Activated T-cell treated with anti-CD3 and anti-CD28 coated beads, Interleukin-2, amount 50 U/mL, for 72 hours (primary cell): ENCODE results near the gene NKD1. TPM values are rescaled to one million over a fixed set of nuclear protein-coding genes. Genes with fewer than 3 reads are reported as not detected.

ENCODE experiments used
- ATAC-seq, 2 donors: fragments of 150-1000 bp; cut with Tn5 transposase; replicated peaks in 1 of 2; 2 replicates each; pipeline ENCODE4 v1.10.0; 2021; ENCODE audit warnings: moderate library complexity in 2 of 2, mild to moderate bottlenecking in 1 of 2
- DNase-seq, 2 donors: peaks; one replicate each; pipeline ENCODE4 v3.0.0; 2021 to 2022; ENCODE audit warnings: mixed read lengths in 1 of 2
- H3K27ac Mint-ChIP-seq: one replicate; pipeline ENCODE4 v1.8.0; 2022; ENCODE audit warnings: mild to moderate bottlenecking, moderate library complexity, mixed read lengths
- H3K27me3 Mint-ChIP-seq: one replicate; pipeline ENCODE4 v1.8.0; 2022; ENCODE audit warnings: low read depth, mixed read lengths
- H3K36me3 Mint-ChIP-seq, 2 donors: one replicate each; pipeline ENCODE4 v1.8.0; 2022; ENCODE audit warnings: mixed read lengths in 2 of 2, mild to moderate bottlenecking in 1 of 2; ENCODE audit not compliant: insufficient read depth in 2 of 2
- H3K4me1 Mint-ChIP-seq: one replicate; pipeline ENCODE4 v1.8.0; 2022; ENCODE audit warnings: low read depth, mixed read lengths
- H3K4me3 Mint-ChIP-seq, 2 donors: one replicate each; pipeline ENCODE4 v1.8.0; 2022; ENCODE audit warnings: mild to moderate bottlenecking in 2 of 2, mixed read lengths in 2 of 2, moderate library complexity in 2 of 2
- H3K9me3 Mint-ChIP-seq, 2 donors: one replicate each; pipeline ENCODE4 v1.8.0; 2022; ENCODE audit warnings: mixed read lengths in 2 of 2
- total RNA-seq, 2 donors: library from RNA; stranded (reverse); gene quantifications; one replicate each; pipeline ENCODE4 v1.2.3, GENCODE V29; 2022

Gene NKD1
- total RNA-seq, 2 donors from 2014 or later = 0.96 to 2.4 TPM

- no peaks in the 10 kb centered on the region for H3K4me1 Mint-ChIP-seq
- H3K27ac Mint-ChIP-seq = no peak overlapping the region
- no peaks in the 10 kb centered on the region for H3K27me3 Mint-ChIP-seq
- no peak for ATAC-seq
- H3K4me3 Mint-ChIP-seq = no peak overlapping the region
- no peaks in the 10 kb centered on the region for H3K9me3 Mint-ChIP-seq
- no peaks in the 10 kb centered on the region for H3K36me3 Mint-ChIP-seq
- DNase-seq = no peak
These were observed 40.8 kb upstream of the NKD1 start for GRCh38 chr16:50507397-50507796.

GRCh38 chr16:50509521-50510341, 38.5 kb upstream of the NKD1 start:
- no peak for ATAC-seq
- Mint-ChIP-seq H3K36me3 (no peaks in the 10 kb centered on the region), H3K4me3 (no peak overlapping the region), H3K4me1 (no peaks in the 10 kb centered on the region), H3K27me3 (no peaks in the 10 kb centered on the region), H3K27ac (no peak overlapping the region), H3K9me3 (no peaks in the 10 kb centered on the region)
- peak; percentile 45 to 60 for DNase-seq

- no peak for ATAC-seq
- H3K27me3 Mint-ChIP-seq = no peaks in the 10 kb centered on the region
- H3K4me3 Mint-ChIP-seq = no peak overlapping the region
- no peak for DNase-seq
- H3K9me3 Mint-ChIP-seq = peaks cover 4 to 13% of the 10 kb centered on the region in 2 donors
- no peaks in the 10 kb centered on the region for H3K4me1 Mint-ChIP-seq
- H3K36me3 Mint-ChIP-seq = peaks cover 3 to 9% of the 10 kb centered on the region in 2 donors
- H3K27ac Mint-ChIP-seq = no peak overlapping the region
These were observed 33.0 kb upstream of the NKD1 start for GRCh38 chr16:50515218-50515617.

- Mint-ChIP-seq H3K36me3 (peaks cover 3 to 9% of the 10 kb centered on the region in 2 donors), H3K4me1 (no peaks in the 10 kb centered on the region), H3K9me3 (peaks cover 4 to 13% of the 10 kb centered on the region in 2 donors), H3K27ac (no peak overlapping the region), H3K27me3 (no peaks in the 10 kb centered on the region), H3K4me3 (no peak overlapping the region)
- ATAC-seq (no peak), DNase-seq (no peak)
These were observed 31.8 kb upstream of the NKD1 start for GRCh38 chr16:50516401-50516800.

- Mint-ChIP-seq H3K9me3 (peaks cover 4 to 13% of the 10 kb centered on the region in 2 donors), H3K27me3 (no peaks in the 10 kb centered on the region), H3K27ac (no peak overlapping the region), H3K36me3 (peaks cover 3 to 9% of the 10 kb centered on the region in 2 donors), H3K4me1 (no peaks in the 10 kb centered on the region), H3K4me3 (no peak overlapping the region)
- ATAC-seq (no peak), DNase-seq (no peak)
These were observed 31.3 kb upstream of the NKD1 start for GRCh38 chr16:50516890-50517289.

- H3K27me3 Mint-ChIP-seq = peaks cover 2% of the 10 kb centered on the region
- peaks cover 3 to 9% of the 10 kb centered on the region in 2 donors for H3K36me3 Mint-ChIP-seq
- H3K4me3 Mint-ChIP-seq = no peak overlapping the region
- no peaks in the 10 kb centered on the region for H3K4me1 Mint-ChIP-seq
- H3K9me3 Mint-ChIP-seq = peaks cover 4 to 13% of the 10 kb centered on the region in 2 donors
- DNase-seq (no peak), ATAC-seq (no peak)
- H3K27ac Mint-ChIP-seq = no peak overlapping the region
These were observed 30.5 kb upstream of the NKD1 start for GRCh38 chr16:50517450-50518252.

GRCh38 chr16:50519001-50519400, 29.2 kb upstream of the NKD1 start:
- Mint-ChIP-seq H3K27ac (no peak overlapping the region), H3K27me3 (peaks cover 6% of the 10 kb centered on the region), H3K36me3 (peaks cover 3 to 9% of the 10 kb centered on the region in 2 donors), H3K4me1 (no peaks in the 10 kb centered on the region), H3K4me3 (no peak overlapping the region), H3K9me3 (peaks cover 4 to 13% of the 10 kb centered on the region in 2 donors)
- DNase-seq = no peak
- no peak for ATAC-seq

- H3K27ac Mint-ChIP-seq = no peak overlapping the region
- no peak for DNase-seq
- peaks cover 4 to 13% of the 10 kb centered on the region in 2 donors for H3K9me3 Mint-ChIP-seq
- H3K27me3 Mint-ChIP-seq = peaks cover 6% of the 10 kb centered on the region
- ATAC-seq = no peak
- no peak overlapping the region for H3K4me3 Mint-ChIP-seq
- peaks cover 3 to 9% of the 10 kb centered on the region in 2 donors for H3K36me3 Mint-ChIP-seq
- H3K4me1 Mint-ChIP-seq = no peaks in the 10 kb centered on the region
These were observed 28.6 kb upstream of the NKD1 start for GRCh38 chr16:50519602-50520001.

GRCh38 chr16:50520451-50521245, 27.5 kb upstream of the NKD1 start:
- DNase-seq (no peak), ATAC-seq (no peak)
- H3K9me3 Mint-ChIP-seq = peaks cover 4 to 8% of the 10 kb centered on the region in 2 donors
- H3K36me3 Mint-ChIP-seq = peaks cover 3 to 9% of the 10 kb centered on the region in 2 donors
- H3K27ac Mint-ChIP-seq = peak overlapping the region; percentile 15
- H3K4me3 Mint-ChIP-seq = no peak overlapping the region
- peaks cover 6% of the 10 kb centered on the region for H3K27me3 Mint-ChIP-seq
- H3K4me1 Mint-ChIP-seq = no peaks in the 10 kb centered on the region

- ATAC-seq (no peak), DNase-seq (no peak)
- peaks cover 3 to 7% of the 10 kb centered on the region in 2 donors for H3K36me3 Mint-ChIP-seq
- peaks cover 3 to 5% of the 10 kb centered on the region in 2 donors for H3K9me3 Mint-ChIP-seq
- H3K4me3 Mint-ChIP-seq = no peak overlapping the region
- no peaks in the 10 kb centered on the region for H3K4me1 Mint-ChIP-seq
- peaks cover 6% of the 10 kb centered on the region for H3K27me3 Mint-ChIP-seq
- H3K27ac Mint-ChIP-seq = peak overlapping the region; percentile 15
These were observed 26.8 kb upstream of the NKD1 start for GRCh38 chr16:50521246-50521900.

GRCh38 chr16:50522324-50522723, 25.9 kb upstream of the NKD1 start:
- ATAC-seq (no peak), DNase-seq (no peak)
- Mint-ChIP-seq H3K27me3 (peaks cover 6% of the 10 kb centered on the region), H3K4me3 (no peak overlapping the region), H3K27ac (no peak overlapping the region), H3K9me3 (no peaks in the 10 kb centered on the region), H3K4me1 (no peaks in the 10 kb centered on the region), H3K36me3 (peaks cover 0 to under 1% of the 10 kb centered on the region in 2 donors)

- Mint-ChIP-seq H3K4me3 (no peak overlapping the region), H3K9me3 (peaks cover 0 to 2% of the 10 kb centered on the region in 2 donors), H3K27ac (no peak overlapping the region), H3K4me1 (no peaks in the 10 kb centered on the region), H3K36me3 (no peaks in the 10 kb centered on the region), H3K27me3 (peaks cover 6% of the 10 kb centered on the region)
- ATAC-seq (no peak), DNase-seq (no peak)
These were observed 24.5 kb upstream of the NKD1 start for GRCh38 chr16:50523710-50524109.
